HG02981 (cell line): ENCODE results near the gene EIPR1.
"Not testable (repeated sequence)": the region's sequence is repeated elsewhere in the genome, so short reads cannot be mapped to it uniquely, and the experiment has no call there.

ENCODE experiments used
- ATAC-seq: cut with Tn5 transposase; IDR thresholded peaks from one replicate; pipeline ENCODE4 v1.9.1; 2021; ENCODE audit warnings: mild to moderate bottlenecking, moderate library complexity; ENCODE audit not compliant: unreplicated experiment

EIPR1 gene

GRCh38 chr2:3182848-3183247 is 194.8 kb downstream of the EIPR1 start:
- ATAC-seq = no peak

GRCh38 chr2:3181416-3182010 is 196.1 kb downstream of the EIPR1 start:
- ATAC-seq = no peak

- not testable (repeated sequence) for ATAC-seq
Observed at GRCh38 chr2:3180909-3181221, 196.8 kb downstream of the EIPR1 start.

GRCh38 chr2:3180082-3180908 is 197.3 kb downstream of the EIPR1 start:
- ATAC-seq = no peak

- no peak for ATAC-seq
Observed at GRCh38 chr2:3179626-3180025, 198.0 kb downstream of the EIPR1 start.

- ATAC-seq = no peak
Observed at GRCh38 chr2:3179208-3179607, 198.4 kb downstream of the EIPR1 start.

- no peak for ATAC-seq
Observed at GRCh38 chr2:3178578-3179031, 199.0 kb downstream of the EIPR1 start.

GRCh38 chr2:3177891-3178577 is 199.6 kb downstream of the EIPR1 start:
- ATAC-seq = no peak

GRCh38 chr2:3176869-3177255 is 200.8 kb downstream of the EIPR1 start:
- no peak for ATAC-seq

- ATAC-seq = no peak
Observed at GRCh38 chr2:3176071-3176868, 201.3 kb downstream of the EIPR1 start.

GRCh38 chr2:3175568-3175955 is 202.1 kb downstream of the EIPR1 start:
- ATAC-seq = no peak

GRCh38 chr2:3174626-3175567 is 202.7 kb downstream of the EIPR1 start:
- ATAC-seq = no peak

GRCh38 chr2:3173031-3173430 is 204.6 kb downstream of the EIPR1 start:
- ATAC-seq = no peak

- no peak for ATAC-seq
Observed at GRCh38 chr2:3172265-3172935, 205.2 kb downstream of the EIPR1 start.

- ATAC-seq = no peak
Observed at GRCh38 chr2:3171564-3172264, 205.9 kb downstream of the EIPR1 start.

GRCh38 chr2:3170792-3171455 is 206.7 kb downstream of the EIPR1 start:
- no peak for ATAC-seq

GRCh38 chr2:3169106-3169870 is 208.3 kb downstream of the EIPR1 start:
- ATAC-seq = no peak
